Tibial nerve (tissue), 4 donors: ENCODE results near the gene ITSN2.

Experiments
- EP300 ChIP-seq, 2 donors: sonication (generic); formaldehyde crosslinking; IDR thresholded peaks; one replicate each; pipeline ENCODE4 v1.6.1; 2017; ENCODE audit warnings: antibody characterized with exemption in 2 of 2, mild to moderate bottlenecking in 1 of 2
- POLR2A ChIP-seq, 2 donors: fragments of 450-650 bp; IDR thresholded peaks; one replicate each; pipeline ENCODE4 v1.6.1; 2017; ENCODE audit warnings: antibody characterized with exemption in 2 of 2, mild to moderate bottlenecking in 2 of 2, moderate library complexity in 2 of 2
- TF ChIP-seq, protein P1 (sequence below), 5 experiments: fragments of 200-600 bp in 3 of 5; fragments of 450-650 bp in 2 of 5; sonication (generic) in 3 of 5; IDR thresholded peaks; one replicate each; pipeline ENCODE4 v1.5.1; 2016 to 2019; ENCODE audit warnings: antibody characterized with exemption in 5 of 5, mild to moderate bottlenecking in 3 of 5, moderate library complexity in 2 of 5

DNA sequence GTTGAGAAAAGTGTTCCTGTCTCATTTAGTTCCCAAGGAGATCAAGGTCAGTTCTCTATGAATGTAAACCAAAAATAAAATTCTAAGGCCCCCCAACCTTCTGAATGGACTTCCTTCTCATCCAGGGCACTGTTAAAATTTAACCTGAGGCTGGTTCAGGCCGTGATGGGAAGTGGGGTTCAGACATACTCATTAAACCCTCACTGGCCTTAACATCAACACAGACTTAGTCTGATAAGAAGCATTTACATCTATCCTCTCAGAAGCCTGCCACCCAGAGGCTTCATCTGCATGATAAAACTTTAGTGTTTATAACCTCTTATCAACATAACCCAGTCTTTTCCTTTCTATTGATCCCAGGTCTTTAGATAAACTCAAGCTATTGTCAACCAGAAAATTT is 22.4 kb downstream of the ITSN2 start:
- TF ChIP-seq, protein P1, sequence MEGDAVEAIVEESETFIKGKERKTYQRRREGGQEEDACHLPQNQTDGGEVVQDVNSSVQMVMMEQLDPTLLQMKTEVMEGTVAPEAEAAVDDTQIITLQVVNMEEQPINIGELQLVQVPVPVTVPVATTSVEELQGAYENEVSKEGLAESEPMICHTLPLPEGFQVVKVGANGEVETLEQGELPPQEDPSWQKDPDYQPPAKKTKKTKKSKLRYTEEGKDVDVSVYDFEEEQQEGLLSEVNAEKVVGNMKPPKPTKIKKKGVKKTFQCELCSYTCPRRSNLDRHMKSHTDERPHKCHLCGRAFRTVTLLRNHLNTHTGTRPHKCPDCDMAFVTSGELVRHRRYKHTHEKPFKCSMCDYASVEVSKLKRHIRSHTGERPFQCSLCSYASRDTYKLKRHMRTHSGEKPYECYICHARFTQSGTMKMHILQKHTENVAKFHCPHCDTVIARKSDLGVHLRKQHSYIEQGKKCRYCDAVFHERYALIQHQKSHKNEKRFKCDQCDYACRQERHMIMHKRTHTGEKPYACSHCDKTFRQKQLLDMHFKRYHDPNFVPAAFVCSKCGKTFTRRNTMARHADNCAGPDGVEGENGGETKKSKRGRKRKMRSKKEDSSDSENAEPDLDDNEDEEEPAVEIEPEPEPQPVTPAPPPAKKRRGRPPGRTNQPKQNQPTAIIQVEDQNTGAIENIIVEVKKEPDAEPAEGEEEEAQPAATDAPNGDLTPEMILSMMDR (IDR thresholded peaks at IDR 0.05) = no peak
- TF ChIP-seq EP300 (IDR thresholded peaks at IDR 0.05) (no peak), POLR2A (IDR thresholded peaks at IDR 0.05) (no peak)
